Renal pelvis (tissue), 4 donors: ENCODE results near the gene TGFBR1. TPM values are rescaled to one million over a fixed set of nuclear protein-coding genes. Genes with fewer than 3 reads are reported as not detected.

Source experiments
- DNase-seq: peaks from one replicate; pipeline ENCODE4 v3.0.0-alpha.2; 2013
- polyA plus RNA-seq, 3 donors: library from polyadenylated mRNA; unstranded; fragments of 120-200 nt; gene quantifications; one replicate each; pipeline ENCODE4 v1.2.1, GENCODE V29; 2013; ENCODE audit not compliant: insufficient read length in 3 of 3

Gene TGFBR1
- polyA plus RNA-seq, 3 donors: 41.8 to 44.5 (median 42.2) TPM

DNA sequence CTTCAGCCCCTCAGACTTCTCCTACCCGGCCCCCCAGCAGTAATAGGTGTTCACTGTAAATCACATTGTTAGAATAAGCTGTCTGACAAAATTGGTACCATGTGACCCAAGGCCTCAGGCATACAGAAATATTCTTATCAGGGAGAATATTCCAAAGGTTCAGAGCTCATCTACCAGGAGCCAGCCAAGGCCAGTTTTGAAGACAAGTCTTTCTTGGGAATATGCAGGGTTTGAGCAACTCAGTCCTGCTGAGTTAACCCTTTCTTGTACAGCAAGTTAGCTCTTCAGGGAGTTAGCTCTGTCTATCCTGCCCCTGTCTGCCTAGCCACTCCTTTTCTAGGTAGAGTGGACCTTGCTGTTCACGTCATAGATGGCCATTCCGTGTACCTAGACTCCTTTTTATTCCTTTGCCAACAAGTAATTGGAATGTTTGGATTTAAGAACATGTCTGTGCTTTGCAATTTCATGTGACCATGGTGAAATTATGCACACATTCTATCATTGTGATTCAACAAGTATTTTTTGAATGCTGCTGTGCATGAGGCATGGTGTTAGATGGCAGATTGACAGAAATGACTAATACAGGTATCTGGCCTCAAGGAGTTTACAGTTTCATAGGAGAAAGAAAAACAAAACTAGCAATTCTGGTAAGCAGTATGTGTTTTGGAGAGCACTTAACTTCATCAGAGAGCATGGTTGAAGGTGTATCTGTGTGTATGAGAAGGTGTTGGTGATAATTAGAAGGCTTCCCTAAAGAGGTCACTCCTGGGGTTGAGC, 22.6 kb downstream of the TGFBR1 start:
- DNase-seq: no peak

DNA sequence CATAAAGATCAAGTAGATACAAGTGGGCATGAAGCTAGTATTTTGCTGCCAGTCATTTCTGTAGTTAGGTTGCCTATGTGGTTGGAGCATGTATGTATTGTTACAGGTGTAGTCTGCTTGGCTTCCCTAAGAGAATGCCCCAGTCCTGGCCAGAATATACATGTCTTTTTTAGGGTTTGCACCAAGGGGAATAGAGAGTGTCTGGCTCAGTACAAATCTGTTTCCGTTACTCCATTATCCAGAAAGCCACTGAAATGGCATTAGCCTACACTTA, 23.2 kb downstream of the TGFBR1 start:
- no peak for DNase-seq

DNA sequence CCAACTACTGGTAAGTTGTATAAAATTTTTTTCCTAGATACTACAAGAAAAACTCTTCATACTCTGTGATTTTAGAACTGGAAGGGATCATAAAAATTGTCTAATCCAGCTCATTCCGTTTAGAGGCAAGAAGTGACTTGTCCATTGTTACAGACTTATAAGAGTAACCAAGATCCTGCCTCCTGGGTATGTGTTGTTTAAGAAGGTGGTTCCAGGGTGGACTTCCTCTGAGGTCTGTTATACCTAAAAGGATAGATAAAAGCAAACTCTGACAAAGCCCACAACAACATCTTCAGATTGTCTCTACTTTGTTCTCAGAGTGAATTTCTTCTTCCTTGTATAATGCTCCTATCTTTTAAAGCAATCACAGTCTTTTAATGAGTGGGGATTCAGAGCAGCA, 24.2 kb downstream of the TGFBR1 start:
- DNase-seq: no peak

DNA sequence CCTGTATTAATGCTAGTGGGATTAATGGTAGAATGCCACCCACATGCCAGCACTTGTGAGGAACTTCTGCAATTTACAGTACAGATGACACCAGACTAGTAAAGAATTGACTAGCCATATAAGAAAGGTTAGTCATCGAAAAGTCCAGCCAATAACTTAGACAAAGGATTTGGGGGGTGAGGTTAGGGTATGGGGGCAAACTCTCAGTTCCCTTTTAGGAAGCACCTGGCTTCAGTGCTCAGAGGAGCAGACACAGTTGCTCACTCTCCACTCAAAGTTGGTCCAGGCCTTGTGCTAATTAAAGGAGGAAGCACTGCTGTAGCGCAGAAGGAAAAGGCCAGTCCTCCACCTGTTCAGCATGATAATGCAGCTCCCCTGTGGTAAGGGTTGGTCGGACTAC, 25.2 kb downstream of the TGFBR1 start:
- no peak for DNase-seq

DNA sequence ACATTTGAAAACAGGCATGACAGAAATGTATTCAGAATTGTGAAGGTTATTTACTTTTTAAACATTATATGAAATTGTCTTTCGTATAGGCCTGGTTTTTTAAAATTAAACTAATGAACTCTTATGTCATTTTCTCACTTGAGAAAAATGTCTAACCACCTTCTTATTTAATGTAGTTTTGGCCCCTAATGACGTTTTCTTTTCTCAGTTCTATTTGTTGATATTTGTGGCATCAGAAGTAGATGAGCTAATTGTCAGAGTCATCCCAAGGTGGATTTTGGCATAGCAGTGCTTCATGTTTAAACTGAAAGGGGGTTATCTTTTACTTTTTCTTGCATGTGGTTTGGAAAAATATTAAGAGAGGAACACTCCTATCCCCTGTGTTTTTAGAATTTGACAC, 28.2 kb downstream of the TGFBR1 start:
- no peak for DNase-seq

DNA sequence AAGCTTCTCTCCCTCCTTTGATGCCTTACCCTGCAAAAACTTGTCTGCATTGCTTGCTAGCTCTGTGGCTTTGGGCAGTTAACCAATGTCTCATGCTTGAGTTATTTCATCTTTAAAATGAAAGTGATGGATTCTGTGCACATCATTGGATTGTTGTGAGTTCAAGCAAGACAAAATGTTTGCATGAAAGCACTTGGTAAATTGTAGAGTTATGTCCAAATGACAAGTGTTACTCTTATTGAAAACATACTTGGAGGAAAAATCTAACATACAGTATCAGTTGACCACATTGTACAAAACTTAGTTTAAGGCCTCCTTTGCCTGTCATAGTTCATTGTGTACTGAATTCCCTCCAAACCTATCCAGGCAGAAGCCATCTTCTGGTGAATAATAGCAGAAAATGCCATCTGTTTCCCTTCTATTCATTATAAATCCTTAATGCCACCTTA, 30.0 kb downstream of the TGFBR1 start:
- no peak for DNase-seq

DNA sequence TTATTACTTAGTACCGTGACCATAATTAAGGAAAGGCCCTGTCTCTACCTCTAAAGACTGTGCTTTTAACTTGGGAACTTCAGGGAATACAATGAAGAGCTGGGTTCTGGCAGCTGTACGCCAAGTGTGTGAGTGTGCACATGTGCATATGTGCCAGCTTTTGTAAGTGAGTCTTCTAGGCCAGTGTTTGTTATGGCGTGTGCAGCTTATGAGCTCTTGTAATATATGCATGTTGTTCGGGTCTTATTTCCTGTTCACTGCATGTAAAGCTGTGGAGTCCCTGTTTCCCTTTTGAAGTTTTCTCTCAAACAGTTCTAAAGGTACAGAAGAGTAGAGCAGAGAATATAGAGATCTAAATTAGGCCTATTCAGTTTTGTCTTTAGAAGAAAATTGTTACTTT, 30.5 kb downstream of the TGFBR1 start:
- no peak for DNase-seq

DNA sequence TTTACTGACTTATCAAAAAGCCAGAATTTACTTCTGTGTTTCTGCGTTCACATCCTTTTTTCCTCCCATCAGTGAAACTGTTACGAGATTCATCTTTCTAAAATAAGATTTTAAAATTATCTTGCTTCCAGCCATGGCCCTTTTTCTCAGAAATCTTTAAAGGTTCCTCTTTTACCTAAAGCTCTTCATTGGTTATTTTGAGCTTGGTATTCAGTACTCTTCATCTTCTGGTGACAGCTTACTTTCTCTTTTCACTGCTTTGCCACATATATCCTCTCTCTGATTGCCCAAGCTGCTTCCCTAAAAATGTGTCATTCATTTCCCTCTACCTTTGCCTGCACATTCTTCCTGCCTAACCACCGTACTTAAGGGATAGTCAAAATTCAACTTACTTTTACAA, 32.3 kb downstream of the TGFBR1 start:
- no peak for DNase-seq

DNA sequence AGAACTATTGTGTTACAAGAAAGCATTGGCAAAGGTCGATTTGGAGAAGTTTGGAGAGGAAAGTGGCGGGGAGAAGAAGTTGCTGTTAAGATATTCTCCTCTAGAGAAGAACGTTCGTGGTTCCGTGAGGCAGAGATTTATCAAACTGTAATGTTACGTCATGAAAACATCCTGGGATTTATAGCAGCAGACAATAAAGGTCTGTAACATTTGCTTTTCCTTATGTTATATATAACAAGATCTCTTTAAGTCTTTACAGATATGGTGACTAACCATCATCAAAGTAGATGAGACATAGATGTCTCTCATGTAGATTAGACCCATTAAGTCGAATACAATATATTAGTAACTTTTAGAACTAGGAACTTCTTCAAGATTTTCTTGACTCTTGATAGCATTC, 33.0 kb downstream of the TGFBR1 start:
- no peak for DNase-seq

DNA sequence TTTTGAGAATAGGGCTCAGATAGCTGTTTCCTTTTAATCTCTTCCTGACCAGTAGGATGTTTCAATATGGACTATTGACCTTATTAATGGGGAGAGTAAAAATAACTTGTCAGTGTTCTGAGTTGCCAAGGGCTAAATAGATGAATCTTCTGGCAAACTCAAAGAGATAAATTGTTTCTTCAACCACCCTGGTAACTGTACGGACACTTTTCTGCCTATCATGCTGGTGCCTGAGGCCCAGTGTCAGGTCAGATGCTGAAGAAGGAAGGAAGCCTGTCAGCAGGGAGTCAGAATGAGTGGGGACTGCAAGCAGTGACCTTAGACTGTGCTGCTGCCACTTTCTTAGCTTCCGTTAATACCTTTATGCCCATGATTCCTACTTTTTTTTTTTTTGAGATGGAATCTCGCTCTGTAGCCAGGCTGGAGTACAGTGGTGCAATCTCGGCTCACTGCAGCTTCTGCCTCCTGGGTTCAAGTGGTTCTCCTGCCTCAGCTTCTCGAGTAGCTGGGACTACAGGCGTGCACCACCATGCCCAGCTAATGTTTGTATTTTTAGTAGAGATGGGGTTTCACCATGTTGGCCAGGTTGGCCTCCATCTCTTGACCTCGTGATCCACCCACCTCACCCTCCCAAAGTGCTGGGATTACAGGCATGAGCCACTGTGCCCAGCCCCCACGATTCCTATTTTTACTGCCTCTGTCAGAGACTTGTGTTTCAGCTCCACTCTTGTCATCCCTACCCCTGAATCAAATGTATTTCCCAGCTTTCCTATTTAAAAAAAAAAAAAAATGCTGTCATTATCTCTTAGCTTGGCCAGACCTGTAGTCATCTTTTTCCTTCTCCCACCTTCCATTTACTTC, 33.7 kb downstream of the TGFBR1 start:
- DNase-seq: no peak

DNA sequence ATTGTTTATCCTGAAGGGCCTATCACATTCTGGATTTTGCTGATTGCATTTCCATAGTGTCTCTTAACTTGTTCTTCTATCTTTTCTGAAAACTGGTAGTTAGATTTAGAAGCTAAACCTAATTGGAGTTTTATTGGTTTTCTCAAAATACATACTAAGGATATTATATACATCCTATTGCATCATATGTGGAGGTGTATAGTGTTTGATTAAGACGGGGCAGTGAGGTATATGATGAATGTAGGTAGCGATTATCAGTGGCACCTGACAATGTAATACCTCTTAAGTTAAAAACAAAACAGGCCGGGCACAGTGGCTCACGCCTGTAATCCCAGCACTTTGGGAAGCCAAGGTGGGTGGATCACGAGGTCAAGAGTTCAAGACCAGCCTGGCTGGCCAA, 35.0 kb downstream of the TGFBR1 start:
- no peak for DNase-seq

DNA sequence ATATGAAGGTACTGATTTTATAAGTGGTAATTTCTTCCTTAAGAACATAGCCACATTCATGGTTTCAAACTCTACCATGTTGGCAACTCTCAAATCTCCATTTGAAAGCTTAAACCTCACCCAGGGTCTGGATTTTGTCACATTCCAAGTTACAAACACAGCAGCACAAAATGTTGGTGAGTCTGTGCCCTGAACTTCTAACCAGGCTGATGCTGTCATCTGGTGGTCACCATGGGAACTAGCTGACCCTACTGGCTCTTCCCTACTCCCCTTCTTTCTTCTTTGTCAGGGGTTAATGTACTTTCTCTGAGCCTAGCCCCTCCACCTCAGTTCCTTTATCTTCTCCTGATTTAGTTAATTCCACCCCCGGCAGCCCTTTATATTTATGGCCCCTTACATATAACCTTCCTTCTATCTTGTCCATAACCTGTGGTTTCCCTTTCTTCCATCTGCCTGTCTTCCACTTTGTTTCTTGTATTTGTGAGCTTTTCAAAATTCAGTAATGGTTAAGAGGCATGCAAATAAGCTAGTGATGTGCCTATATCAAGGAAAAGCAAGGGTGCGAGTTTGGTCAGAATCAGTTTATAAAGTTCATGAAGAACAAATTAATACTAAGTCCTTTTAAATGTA, 35.9 kb downstream of the TGFBR1 start:
- DNase-seq: peak; percentile 37

DNA sequence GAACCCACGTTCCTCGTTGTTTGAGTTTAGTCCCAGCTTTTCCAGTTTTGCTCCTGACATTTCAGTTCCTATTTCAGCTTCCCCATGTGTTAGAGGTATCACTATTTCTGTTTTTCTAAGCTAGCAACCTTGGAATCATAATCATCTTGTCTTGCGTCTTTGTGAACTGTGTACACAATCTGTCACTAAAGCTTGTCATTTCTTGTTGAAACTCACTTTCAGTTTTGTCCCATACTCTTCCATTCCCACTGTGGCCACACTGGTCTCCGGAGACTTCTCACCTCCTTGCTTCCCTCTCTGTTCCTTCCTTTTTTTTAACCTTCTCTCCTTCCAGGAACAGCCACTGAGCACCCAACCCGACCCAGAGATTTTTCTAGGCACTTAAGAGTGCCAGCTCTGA, 36.9 kb downstream of the TGFBR1 start:
- DNase-seq: no peak

DNA sequence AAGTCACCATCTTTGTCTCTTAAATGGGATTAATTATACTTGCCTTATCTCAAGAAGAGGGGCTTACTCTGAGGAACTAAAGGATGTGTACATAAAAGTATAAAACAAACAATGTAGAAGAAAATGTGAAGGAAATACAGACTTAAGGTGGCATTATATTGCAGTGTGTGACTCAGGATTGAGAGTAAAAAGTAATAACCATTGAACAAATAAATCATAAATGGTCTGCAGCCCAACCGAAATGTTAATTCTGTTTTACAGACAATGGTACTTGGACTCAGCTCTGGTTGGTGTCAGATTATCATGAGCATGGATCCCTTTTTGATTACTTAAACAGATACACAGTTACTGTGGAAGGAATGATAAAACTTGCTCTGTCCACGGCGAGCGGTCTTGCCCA, 37.4 kb downstream of the TGFBR1 start:
- no peak for DNase-seq

DNA sequence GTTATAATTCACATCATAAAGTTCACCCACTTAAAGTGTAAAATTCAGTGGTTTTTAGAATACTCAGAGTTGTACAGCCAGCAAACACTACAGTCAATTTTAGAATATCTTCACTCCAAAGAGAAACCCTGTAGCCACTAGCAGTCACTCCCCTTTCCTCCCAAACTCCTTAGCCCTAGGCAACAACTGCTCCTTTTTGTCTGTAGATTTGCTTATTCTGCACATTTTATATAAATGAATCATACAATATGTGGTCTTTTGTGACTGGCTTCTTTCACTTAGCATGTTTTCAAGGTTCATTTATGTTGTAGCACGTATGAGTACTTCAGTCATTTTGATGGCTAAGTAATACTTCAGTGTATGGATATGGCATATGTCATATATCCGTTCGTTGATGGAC, 38.7 kb downstream of the TGFBR1 start:
- no peak for DNase-seq

DNA sequence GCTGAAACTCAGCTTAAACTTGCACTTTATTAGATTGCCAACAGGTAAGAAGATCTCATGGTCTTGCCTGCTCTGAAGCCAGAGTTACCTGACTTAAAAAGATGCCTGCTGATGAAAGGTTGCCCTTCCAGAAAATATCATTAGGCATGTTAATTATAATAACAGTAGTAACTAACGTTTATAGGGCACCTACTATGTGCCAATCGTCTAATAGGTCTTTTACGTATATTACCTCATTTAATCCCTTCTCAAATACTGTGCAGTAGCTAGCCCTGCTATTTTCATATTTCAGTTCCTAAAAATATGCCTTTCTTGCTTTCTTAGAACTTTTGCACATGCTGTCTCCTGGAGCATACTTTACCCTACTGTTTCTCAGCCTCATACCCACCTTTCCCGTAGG, 40.1 kb downstream of the TGFBR1 start:
- no peak for DNase-seq

DNA sequence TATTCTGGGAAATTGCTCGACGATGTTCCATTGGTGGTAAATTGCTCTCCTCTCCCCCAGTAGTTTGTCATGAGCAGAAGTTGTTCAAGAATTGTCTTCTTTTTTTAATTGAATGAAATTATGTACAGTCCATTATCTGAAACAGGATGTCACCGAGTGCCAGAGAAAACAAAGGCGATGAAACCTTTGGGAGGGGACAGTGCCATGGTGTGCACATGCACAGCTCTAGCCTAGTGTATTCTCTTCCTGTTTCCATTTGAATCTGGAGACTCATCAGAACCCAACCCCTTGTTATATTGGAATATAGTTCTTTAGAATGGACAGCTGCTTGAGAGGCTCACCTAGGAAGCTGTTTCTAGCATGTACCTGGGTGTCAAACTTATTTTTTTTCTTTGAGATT, 41.7 kb downstream of the TGFBR1 start:
- DNase-seq: no peak

DNA sequence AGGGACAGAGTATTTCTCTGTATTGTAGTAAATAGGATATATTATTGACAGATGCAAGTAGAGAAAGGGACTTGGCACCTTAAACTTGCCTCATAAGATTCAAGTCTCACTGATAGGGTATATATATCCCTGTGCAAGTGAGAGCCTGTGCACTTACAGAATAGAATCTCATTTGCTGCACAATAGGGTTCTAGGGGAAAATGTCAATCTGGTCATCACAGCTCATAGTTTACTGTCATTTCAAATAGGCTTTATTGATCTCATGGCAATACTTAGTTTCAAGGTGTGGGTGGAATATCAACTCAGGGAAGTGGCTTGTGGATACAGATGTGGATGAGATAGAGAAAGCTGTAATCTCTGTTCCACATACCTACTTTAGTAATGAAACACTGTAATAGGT, 42.3 kb downstream of the TGFBR1 start:
- no peak for DNase-seq

DNA sequence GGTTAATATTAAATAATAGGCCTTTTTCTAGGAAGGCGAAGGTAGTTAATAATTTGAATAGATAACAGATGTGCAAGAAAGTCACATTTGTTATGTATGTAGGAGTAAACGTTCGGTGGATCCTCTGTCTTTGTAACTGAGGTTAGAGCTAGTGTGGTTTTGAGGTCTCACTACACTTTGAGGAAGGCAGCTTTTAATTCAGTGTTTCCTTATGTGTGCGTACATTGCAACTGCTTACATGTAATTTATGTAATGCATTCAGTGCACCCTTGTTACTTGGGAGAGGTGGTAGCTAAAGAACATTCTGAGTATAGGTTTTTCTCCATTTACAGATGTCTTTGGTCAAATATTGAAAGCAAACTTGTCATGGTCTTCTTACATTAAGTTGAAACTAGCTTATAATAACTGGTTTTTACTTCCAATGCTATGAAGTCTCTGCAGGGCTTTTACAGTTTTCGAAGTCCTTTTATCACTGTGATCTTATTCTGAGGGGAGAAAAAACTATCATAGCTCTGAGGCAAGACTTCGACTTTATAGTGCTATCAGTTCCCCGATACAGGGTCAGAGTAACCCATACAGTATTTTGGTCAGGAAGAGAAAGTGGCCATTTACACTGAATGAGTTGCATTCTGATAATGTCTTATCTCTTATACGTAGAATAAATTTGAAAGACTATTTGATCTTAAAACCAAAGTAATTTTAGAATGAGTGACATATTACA, 45.7 kb downstream of the TGFBR1 start:
- no peak for DNase-seq

DNA sequence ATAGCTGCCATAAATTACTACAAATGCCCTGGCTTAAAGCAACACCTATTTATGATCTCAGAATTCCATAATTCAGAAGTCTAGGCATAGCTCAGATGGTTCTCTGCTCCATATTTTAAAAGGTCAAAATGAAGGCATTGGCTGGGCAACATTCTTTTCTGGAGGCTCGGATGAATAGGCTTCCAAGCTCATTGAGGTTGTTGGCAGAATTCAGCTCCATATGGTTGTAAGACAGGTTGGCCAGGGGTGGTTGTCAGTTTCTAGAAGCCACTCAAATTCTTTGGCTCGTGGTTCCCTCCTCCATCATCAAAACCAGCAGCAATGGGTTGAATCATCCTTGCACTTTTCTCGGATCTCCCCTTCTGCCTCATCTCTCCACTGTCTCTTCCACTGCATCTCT, 49.4 kb downstream of the TGFBR1 start:
- no peak for DNase-seq

DNA sequence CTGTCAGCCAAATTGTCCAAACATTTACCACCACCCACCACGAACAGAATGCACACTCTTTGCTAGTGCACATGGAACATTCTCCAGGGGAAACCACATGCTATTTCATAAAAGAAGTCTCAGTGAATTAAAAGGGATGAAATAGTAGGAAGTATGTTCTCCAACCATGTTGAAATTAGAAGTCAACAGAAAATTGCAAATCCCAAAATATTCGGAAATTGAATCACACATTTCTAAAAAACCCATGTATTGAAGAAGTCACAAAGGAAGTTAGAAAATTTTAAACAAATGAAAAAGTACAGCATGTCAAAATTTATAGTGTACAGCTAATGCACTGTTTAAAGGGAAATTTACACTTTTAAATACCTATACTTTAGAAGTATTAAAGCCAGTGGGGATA, 50.8 kb downstream of the TGFBR1 start:
- DNase-seq: no peak

DNA sequence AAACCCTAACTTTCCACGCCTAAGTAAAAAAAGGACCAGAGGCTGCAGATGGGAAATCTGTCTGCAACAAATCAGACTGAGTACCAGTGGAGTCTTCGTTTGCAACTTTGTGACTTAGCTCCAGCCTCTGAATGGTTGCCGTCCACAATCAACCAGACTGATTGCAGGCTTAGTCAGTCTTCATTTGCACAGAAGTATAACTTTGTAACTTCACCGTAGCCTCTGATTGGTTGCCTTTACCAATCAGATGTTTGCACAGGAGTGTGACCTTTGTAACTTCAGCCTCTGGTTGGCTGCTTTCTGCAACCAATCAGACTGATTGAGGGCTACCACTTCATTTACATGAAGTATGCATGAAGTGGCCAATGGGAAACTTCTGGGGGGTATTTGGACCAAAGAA, 53.7 kb downstream of the TGFBR1 start:
- no peak for DNase-seq

DNA sequence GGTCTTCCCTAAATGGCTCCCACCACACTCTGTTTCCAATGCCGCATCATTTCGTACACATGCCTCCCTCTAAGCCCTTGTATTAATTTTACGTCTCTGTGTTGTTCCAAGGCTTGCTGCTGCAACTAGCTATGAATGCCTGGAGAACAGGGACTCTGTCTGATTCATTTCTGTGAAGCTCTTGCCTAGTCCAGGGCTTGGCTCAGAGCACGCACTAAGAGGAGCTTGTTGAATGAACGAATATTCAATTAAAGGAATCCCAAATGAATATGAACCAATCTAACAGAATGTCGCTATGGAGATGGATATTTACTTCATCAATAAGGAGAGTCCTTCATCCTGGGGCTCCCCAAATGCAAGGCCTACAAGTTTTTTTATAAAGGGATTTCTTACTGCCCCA, 55.3 kb downstream of the TGFBR1 start:
- DNase-seq: no peak
